ES-I3 (cell line): Measurements from ENCODE around the gene SEC14L3.

Source experiments
- H3K36me3 ChIP-seq: 2 replicates; pipeline ENCODE4 v1.6.1; 2013; ENCODE audit warnings: mild to moderate bottlenecking, low read length, control low read depth, moderate library complexity; ENCODE audit not compliant: insufficient read depth
- H3K4me1 ChIP-seq: 2 replicates; pipeline ENCODE4 v1.6.1; 2013; ENCODE audit warnings: mild to moderate bottlenecking, control low read depth, low read length; ENCODE audit not compliant: insufficient read depth
- H3K9ac ChIP-seq: 2 replicates; pipeline ENCODE4 v1.6.1; 2013; ENCODE audit warnings: low read depth, mild to moderate bottlenecking, low read length, moderate library complexity
- H3K9me3 ChIP-seq: 2 replicates; pipeline ENCODE4 v1.6.1; 2013; ENCODE audit warnings: mild to moderate bottlenecking, low read length, moderate library complexity; ENCODE audit not compliant: control insufficient read depth, insufficient read depth

Gene SEC14L3

GRCh38 chr22:30497466-30498150 is 25.8 kb upstream of the SEC14L3 start:
- Histone ChIP-seq H3K36me3 (no peaks in the 10 kb centered on the region), H3K4me1 (no peaks in the 10 kb centered on the region), H3K9me3 (no peaks in the 10 kb centered on the region), H3K9ac (no peak overlapping the region)

GRCh38 chr22:30495041-30495784 is 23.4 kb upstream of the SEC14L3 start:
- Histone ChIP-seq H3K4me1 (no peaks in the 10 kb centered on the region), H3K9me3 (no peaks in the 10 kb centered on the region), H3K9ac (no peak overlapping the region)

GRCh38 chr22:30492144-30492543 is 20.3 kb upstream of the SEC14L3 start:
- no peaks in the 10 kb centered on the region for H3K9me3 ChIP-seq
- H3K36me3 ChIP-seq, result no peaks in the 10 kb centered on the region
- 0 out of 2 replicates have a peak, but pooled peaks cover 3% of the 10 kb centered on the region for H3K4me1 ChIP-seq
- H3K9ac ChIP-seq, result no peak overlapping the region

More at GRCh38 chr22:30495041-30495784, 23.4 kb upstream of the SEC14L3 start:
- no peaks in the 10 kb centered on the region for H3K36me3 ChIP-seq

DNA sequence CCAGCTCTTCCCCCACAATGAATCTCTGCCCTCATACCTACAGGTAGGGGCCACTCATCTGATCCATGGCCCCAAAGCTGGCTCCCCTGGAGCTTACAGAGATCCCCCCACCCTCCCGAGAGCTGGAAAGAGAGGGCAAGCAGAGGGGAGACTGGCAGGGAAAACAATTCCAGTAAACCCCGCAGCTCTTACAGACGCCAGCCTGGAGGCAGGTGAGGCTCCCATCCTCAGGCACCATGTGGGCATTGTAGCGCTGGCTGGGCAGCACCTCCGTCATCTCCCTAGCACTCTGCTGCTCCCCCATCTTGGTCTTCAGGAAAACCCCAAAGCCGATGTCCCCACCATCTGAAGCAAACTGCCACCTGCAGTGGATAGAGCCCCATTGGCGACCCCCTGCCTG is 19.6 kb upstream of the SEC14L3 start:
- Histone ChIP-seq H3K36me3 (no peaks in the 10 kb centered on the region), H3K4me1 (0 out of 2 replicates have a peak, but pooled peaks cover 3% of the 10 kb centered on the region), H3K9ac (no peak overlapping the region), H3K9me3 (no peaks in the 10 kb centered on the region)

DNA sequence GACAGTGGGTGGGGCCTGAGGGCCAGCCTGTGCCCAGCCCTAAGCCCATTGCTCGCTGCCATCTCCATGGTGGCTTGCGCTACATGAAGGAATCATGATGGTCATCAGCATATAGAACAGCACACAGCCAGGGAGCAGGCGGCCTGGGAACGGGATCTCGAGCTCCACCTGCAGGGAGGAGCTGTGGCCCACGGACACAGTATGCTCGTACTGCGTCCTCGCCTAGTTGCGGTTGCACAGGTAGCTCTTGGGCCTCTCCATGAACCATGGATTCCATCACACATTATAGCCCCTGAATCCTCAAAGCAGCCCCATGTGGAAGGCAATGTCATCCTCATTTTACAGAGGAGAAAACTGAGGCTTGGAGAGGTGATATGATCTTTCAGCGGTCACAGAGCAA is 18.6 kb upstream of the SEC14L3 start:
- Histone ChIP-seq H3K9me3 (no peaks in the 10 kb centered on the region), H3K36me3 (no peaks in the 10 kb centered on the region), H3K9ac (no peak overlapping the region), H3K4me1 (0 out of 2 replicates have a peak, but pooled peaks cover 3% of the 10 kb centered on the region)

GRCh38 chr22:30488121-30488520 is 16.3 kb upstream of the SEC14L3 start:
- H3K9me3 ChIP-seq, result no peaks in the 10 kb centered on the region
- 0 out of 2 replicates have a peak, but pooled peaks cover 3% of the 10 kb centered on the region for H3K4me1 ChIP-seq
- no peak overlapping the region for H3K9ac ChIP-seq
- H3K36me3 ChIP-seq, result no peaks in the 10 kb centered on the region

- Histone ChIP-seq H3K36me3 (no peaks in the 10 kb centered on the region), H3K9ac (no peak overlapping the region), H3K4me1 (0 out of 2 replicates have a peak, but pooled peaks cover 3% of the 10 kb centered on the region), H3K9me3 (no peaks in the 10 kb centered on the region)
Measured at GRCh38 chr22:30486661-30487115, 14.9 kb upstream of the SEC14L3 start.

- H3K36me3 ChIP-seq, result no peaks in the 10 kb centered on the region
- H3K9ac ChIP-seq, result no peak overlapping the region
- no peaks in the 10 kb centered on the region for H3K9me3 ChIP-seq
- 0 out of 2 replicates have a peak, but pooled peaks cover 3% of the 10 kb centered on the region for H3K4me1 ChIP-seq
Measured at GRCh38 chr22:30486118-30486517, 14.3 kb upstream of the SEC14L3 start.

DNA sequence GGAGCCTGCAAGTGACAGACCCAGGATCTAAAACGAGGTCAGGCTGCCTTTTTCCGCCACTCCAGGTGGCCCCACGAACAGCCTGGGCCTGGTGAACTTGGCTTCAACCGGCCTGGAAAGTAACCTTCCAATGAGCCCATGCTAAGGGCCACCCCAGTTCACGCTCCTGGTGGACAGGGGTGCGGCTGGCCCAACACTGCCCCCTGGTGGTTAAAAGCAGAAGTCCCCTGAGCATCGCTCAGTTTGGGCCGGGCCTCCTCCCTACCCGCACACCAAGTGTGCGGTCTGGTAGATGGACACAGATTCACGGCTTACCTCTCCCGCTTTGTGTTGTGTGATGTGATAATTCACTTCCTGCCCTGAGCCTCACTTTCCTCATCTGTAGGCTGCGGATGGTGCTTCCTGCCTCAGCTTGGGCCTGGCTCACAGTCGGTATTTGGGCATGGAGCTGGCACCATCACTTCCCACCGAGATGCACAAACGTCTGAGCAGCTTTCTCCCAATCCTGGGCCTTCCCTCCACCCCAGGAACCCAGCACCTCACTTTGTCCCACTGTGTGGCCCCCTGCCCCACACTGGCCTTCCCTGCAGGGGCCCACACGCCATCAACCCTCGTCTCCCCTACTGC is 13.7 kb upstream of the SEC14L3 start:
- Histone ChIP-seq H3K9me3 (no peaks in the 10 kb centered on the region), H3K36me3 (no peaks in the 10 kb centered on the region), H3K4me1 (0 out of 2 replicates have a peak, but pooled peaks cover 3% of the 10 kb centered on the region), H3K9ac (no peak overlapping the region)

- H3K4me1 ChIP-seq, result 0 out of 2 replicates have a peak, but pooled peaks cover under 1% of the 10 kb centered on the region
- no peak overlapping the region for H3K9ac ChIP-seq
- no peaks in the 10 kb centered on the region for H3K36me3 ChIP-seq
- H3K9me3 ChIP-seq, result no peaks in the 10 kb centered on the region
Measured at GRCh38 chr22:30483169-30483568, 11.4 kb upstream of the SEC14L3 start.

- Histone ChIP-seq H3K9me3 (no peaks in the 10 kb centered on the region), H3K4me1 (no peaks in the 10 kb centered on the region), H3K36me3 (no peaks in the 10 kb centered on the region), H3K9ac (no peak overlapping the region)
Measured at GRCh38 chr22:30481711-30482110, 9.9 kb upstream of the SEC14L3 start.

- H3K4me1 ChIP-seq, result no peaks in the 10 kb centered on the region
- H3K9me3 ChIP-seq, result no peaks in the 10 kb centered on the region
- no peak overlapping the region for H3K9ac ChIP-seq
- no peaks in the 10 kb centered on the region for H3K36me3 ChIP-seq
Measured at GRCh38 chr22:30479981-30480380, 8.2 kb upstream of the SEC14L3 start.

DNA sequence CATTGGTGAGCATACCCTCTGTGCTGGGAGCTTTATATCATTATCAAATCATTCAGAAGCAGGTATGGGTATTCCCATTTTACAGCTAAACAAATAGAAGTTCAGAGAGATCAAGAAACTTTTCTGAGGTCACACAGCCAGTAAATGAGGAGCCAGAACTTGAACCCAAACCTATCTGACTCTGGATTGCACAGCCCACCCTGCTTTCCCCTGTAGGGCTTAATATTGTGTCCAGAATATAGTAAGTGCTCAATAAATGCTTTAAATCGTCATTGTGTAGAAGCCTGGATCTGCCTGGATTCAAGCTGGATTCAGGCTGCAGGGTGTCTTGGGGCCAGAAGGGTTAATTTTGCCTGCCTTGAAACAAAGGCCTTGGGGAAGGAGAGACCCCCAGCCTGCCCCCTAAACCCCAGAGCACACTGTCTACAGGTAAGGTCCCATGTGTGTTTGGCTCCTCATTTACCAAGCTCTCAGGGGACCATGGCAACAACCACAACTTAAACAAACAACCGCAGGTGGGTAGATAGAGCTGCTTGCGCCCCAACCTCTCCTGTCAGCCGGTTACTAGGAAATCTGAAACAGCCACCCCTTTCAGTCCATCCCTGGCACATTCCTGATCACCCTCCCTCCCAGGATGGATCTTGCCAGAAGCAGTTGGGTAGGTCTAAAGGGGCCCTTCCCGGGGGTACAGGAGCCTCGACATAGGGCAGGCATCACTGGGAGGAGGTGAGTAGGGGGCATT is 3.0 kb upstream of the SEC14L3 start:
- H3K4me1 ChIP-seq, result no peaks in the 10 kb centered on the region
- no peaks in the 10 kb centered on the region for H3K36me3 ChIP-seq
- H3K9ac ChIP-seq, result no peak overlapping the region
- no peaks in the 10 kb centered on the region for H3K9me3 ChIP-seq

DNA sequence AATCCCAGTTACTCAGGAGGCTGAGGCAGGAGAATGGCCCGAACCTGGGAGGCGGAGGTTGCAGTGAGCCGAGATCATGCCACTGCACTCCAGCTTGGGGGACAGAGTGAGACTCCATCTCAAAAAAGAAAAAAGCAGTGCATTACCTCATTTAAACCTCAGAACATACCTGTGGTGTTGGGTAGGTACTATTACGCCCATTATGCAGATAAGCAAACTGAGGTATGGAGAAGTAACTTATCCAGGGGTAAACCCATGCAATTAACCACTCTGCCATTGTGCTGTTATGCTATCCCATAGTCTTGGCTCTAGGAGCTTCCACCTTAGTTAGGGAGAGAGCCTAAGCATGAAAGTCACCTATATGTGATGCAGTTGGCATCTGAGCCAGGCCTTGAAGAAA is 2.3 kb upstream of the SEC14L3 start:
- no peaks in the 10 kb centered on the region for H3K4me1 ChIP-seq
- H3K36me3 ChIP-seq, result no peaks in the 10 kb centered on the region
- no peaks in the 10 kb centered on the region for H3K9me3 ChIP-seq
- no peak overlapping the region for H3K9ac ChIP-seq
